ENCODE results near the gene PHF20. TPM values are rescaled to one million over a fixed set of nuclear protein-coding genes. Genes with fewer than 3 reads are reported as not detected.

The PHF20 gene
- total and polyA plus RNA-seq, 2 of the 8 experiments (the other 6 are each of a cell fraction or from before 2014, with no cell fraction given): 25.6 to 70.1 TPM

DNA sequence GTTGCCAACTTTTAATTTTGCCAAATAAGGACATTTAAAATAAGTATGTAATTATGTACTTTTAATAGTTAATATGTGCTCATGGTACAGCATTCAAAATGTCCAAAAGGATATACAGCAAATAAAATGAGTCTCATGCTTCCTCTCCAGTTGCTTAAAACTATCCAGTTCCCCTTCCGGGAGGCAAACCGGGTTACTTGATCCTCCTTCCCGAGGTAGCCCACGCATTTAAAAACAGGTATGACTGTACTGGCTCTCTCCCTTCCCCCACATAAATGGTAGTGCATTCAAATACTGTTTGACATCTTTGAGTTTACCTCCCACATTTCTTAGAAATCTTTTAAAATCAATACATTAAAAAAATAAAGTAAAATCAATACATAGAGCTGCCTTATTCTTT, 66.4 kb downstream of the PHF20 start:
- H3K4me2 ChIP-seq (ENCODE audit: insufficient read depth in 1 of 2, low read depth in 2 of 2, low read length in 2 of 2): no peak overlapping the region
- H3K9ac ChIP-seq (replicated peaks in 1 of 4; ENCODE audit: extremely low read depth in 1 of 4, low read depth in 3 of 4, low read length in 3 of 4): no peak overlapping the region
- DNase-seq (ENCODE audit: low read depth in 1 of 2, low spot score in 2 of 2): no peak
- no peak overlapping the region for H2BK15ac ChIP-seq (ENCODE audit: low read length)
- no peaks in the 10 kb centered on the region; a peak in 1 of 4 replicates for H3K9me3 ChIP-seq (ENCODE audit: insufficient read depth in 2 of 2, low read depth in 1 of 2, low read length in 1 of 2)
- no peak overlapping the region for H3K23ac ChIP-seq (ENCODE audit: insufficient read length)
- H3K79me1 ChIP-seq (ENCODE audit: low read depth, low read length): no peaks in the 10 kb centered on the region
- H3K56ac ChIP-seq (replicated peaks; ENCODE audit: insufficient read length, low read depth, low read length): no peak overlapping the region
- H4K8ac ChIP-seq (ENCODE audit: extremely low read depth, insufficient read depth, low read length): no peak overlapping the region
- H3K23me2 ChIP-seq (ENCODE audit: low read depth, low read length): no peaks in the 10 kb centered on the region
- WGBS, 2 experiments (ENCODE audit: extremely low coverage in 1 of 2, insufficient coverage in 1 of 2, insufficient read length in 1 of 2, insufficient replicate concordance in 2 of 2, low coverage in 1 of 2, low lambda C conversion rate in 2 of 2, missing lambda C conversion rate in 1 of 2): 73% methylated on average over 4 of the region's 4 CpGs; no CpG with 5 or more reads in 1 of the 2 experiments
- no peak overlapping the region for H4K91ac ChIP-seq (replicated peaks; ENCODE audit: insufficient read length, low read length)
- no peak overlapping the region for H2AFZ ChIP-seq (ENCODE audit: low read length)
- H3K27me3 ChIP-seq (replicated peaks in 1 of 4; ENCODE audit: control insufficient read depth in 3 of 4, extremely low read depth in 1 of 4, insufficient read depth in 3 of 4, low read length in 3 of 4): no peaks in the 10 kb centered on the region
- no peak overlapping the region for H3K4ac ChIP-seq (replicated peaks; ENCODE audit: insufficient read length, low read depth, low read length)
- no peak overlapping the region for H2BK120ac ChIP-seq (replicated peaks; ENCODE audit: low read depth, low read length)
- CTCF ChIA-PET (ENCODE audit: partially characterized antibody): interaction anchor here (0.7 to 1.2 kb wide), 2 partner anchors 12 to 16 kb away, joined by 3 read pairs; no protein-coding TSS in a partner anchor
- no peak overlapping the region for H3K18ac ChIP-seq (ENCODE audit: extremely low read depth, low read length)
- H2BK5ac ChIP-seq (ENCODE audit: low read depth, low read length): no peak overlapping the region
- no peak overlapping the region for H2BK12ac ChIP-seq (ENCODE audit: low read depth, low read length)
- FAIRE-seq: no peak
- peaks cover 0 to 10% (median 4%) of the 10 kb centered on the region in 4 experiments; a peak in 5 of 8 replicates for H3K36me3 ChIP-seq (ENCODE audit: control insufficient read depth in 2 of 4, insufficient read depth in 4 of 4, low read length in 3 of 4)
- no peaks in the 10 kb centered on the region for H4K20me1 ChIP-seq (replicated peaks in 1 of 2; ENCODE audit: control insufficient read depth in 1 of 2, insufficient read depth in 2 of 2, low read length in 2 of 2)
- H3K4me1 ChIP-seq (replicated peaks in 1 of 4; ENCODE audit: control insufficient read depth in 3 of 4, insufficient read depth in 4 of 4, low read length in 3 of 4): peaks cover 0 to 4% (median 0%) of the 10 kb centered on the region in 4 experiments; a peak in 1 of 7 replicates
- no peak overlapping the region for H4K5ac ChIP-seq (ENCODE audit: insufficient read length, low read depth, low read length)
- POLR2A ChIA-PET (ENCODE audit: partially characterized antibody): interaction anchor here (0.8 to 2.7 kb wide), 5 partner anchors 9 to 116 kb away, joined by 3 to 12 read pairs (median 4); partner anchors contain the start of gene SCAND1
- no peak overlapping the region for H2AK5ac ChIP-seq (ENCODE audit: low read depth, low read length)
- H3K27ac ChIP-seq (ENCODE audit: low read depth, low read length): no peak overlapping the region
- no peak overlapping the region for H3K4me3 ChIP-seq (ENCODE audit: extremely low read depth in 1 of 4, insufficient read depth in 2 of 4, low read depth in 3 of 4, low read length in 4 of 4)
- no peak overlapping the region for H3K14ac ChIP-seq (ENCODE audit: insufficient read length)
- peaks cover 0 to 7% of the 10 kb centered on the region in 2 experiments; a peak in 2 of 4 replicates for H3K79me2 ChIP-seq (ENCODE audit: control insufficient read depth in 1 of 2, insufficient read depth in 2 of 2, low read length in 2 of 2)
- no peak overlapping the region for H2BK20ac ChIP-seq (ENCODE audit: low read length)
- TF ChIP-seq, protein P1, sequence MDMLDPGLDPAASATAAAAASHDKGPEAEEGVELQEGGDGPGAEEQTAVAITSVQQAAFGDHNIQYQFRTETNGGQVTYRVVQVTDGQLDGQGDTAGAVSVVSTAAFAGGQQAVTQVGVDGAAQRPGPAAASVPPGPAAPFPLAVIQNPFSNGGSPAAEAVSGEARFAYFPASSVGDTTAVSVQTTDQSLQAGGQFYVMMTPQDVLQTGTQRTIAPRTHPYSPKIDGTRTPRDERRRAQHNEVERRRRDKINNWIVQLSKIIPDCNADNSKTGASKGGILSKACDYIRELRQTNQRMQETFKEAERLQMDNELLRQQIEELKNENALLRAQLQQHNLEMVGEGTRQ (IDR thresholded peaks at IDR 0.05; ENCODE audit: low read length): no peak
- TF ChIP-seq NRF1 (IDR thresholded peaks at IDR 0.05; ENCODE audit: low read depth, low read length) (no peak), RFX5 (IDR thresholded peaks at IDR 0.05; ENCODE audit: borderline replicate concordance, low read depth, low read length) (no peak), POLR2A (IDR thresholded peaks at IDR 0.05; ENCODE audit: control extremely low read depth in 1 of 2, low read depth in 2 of 2, low read length in 2 of 2) (no peak), CTBP2 (IDR thresholded peaks at IDR 0.05; ENCODE audit: borderline replicate concordance, insufficient read depth, insufficient read length, low read length) (no peak)
